Measurements from ENCODE around the gene DLG5.

Gene DLG5

DNA sequence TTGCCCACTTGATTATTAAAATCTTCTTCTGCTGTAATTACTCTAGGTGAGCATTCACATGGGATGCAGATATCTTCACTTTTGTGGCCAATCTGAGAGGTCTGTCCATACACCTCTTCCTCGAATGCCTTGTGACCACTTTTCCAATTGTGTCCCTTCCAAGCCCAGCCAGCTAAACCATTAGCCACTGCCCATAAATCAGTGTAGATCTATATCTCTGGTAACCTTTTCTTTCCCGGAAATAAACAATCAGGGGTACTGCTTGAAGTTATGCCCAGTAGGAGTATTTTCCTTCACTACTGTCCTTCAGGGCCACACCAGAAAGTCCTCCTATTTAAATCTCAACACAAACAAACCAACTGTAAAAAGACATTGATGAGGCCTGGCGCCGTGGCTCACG is 184.4 kb downstream of the DLG5 start:
- DNase-seq: no peak

DNA sequence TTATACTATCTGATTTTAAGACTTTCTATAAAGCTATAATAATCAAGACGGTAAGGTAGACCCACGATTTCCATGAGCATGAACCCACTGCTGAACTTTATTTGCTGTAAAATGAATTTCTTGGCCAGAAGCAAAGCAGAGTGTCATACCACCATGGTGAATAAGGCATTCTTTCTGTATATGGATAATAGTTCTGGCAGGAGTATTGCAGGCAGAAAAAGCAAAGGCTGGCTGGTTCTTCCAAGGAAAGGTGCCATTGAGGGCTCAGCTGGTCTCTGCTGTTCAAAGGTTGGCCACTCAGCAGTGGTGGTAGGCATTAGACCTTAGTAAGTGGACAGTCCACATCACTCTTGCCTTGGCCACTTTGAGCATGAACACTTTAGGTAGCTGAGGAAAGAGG is 184.8 kb downstream of the DLG5 start:
- no peak for DNase-seq
